WTC11 (cell line): ENCODE measurements around the gene CLNK. TPM values are rescaled to one million over a fixed set of nuclear protein-coding genes. Genes with fewer than 3 reads are reported as not detected.

Experiments used
- ATAC-seq: fragments of 200-7000 bp; cut with Tn5 transposase; 2 replicates; pipeline ENCODE4 v1.10.0; 2021; ENCODE audit warnings: mild to moderate bottlenecking, moderate library complexity
- CTCF ChIA-PET: fragments of 300-600 bp; sonication (Branson Sonifier 250); formaldehyde crosslinking; loops from one replicate; lab custom pipeline; 2021; ENCODE audit warnings: antibody characterized with exemption; lab: Charles Lee
- POLR2A ChIA-PET: fragments of 350-600 bp; sonication (Branson Sonifier 250); formaldehyde crosslinking; loops from one replicate; lab custom pipeline; 2021; ENCODE audit warnings: antibody characterized with exemption; lab: Charles Lee
- DNase-seq: peaks from one replicate; pipeline ENCODE4 v3.0.0; 2021; ENCODE audit warnings: low spot score
- H3K27ac Mint-ChIP-seq: 2 replicates; pipeline ENCODE4 v1.8.0; 2021; ENCODE audit warnings: mixed read lengths
- H3K27me3 Mint-ChIP-seq: 2 replicates; pipeline ENCODE4 v1.8.0; 2021; ENCODE audit warnings: low read depth, mild to moderate bottlenecking, moderate library complexity, mixed read lengths
- H3K36me3 Mint-ChIP-seq: 2 replicates; pipeline ENCODE4 v1.8.0; 2021; ENCODE audit warnings: mixed read lengths
- H3K4me1 Mint-ChIP-seq: 2 replicates; pipeline ENCODE4 v1.8.0; 2022; ENCODE audit warnings: mixed read lengths
- H3K4me3 Mint-ChIP-seq: 2 replicates; pipeline ENCODE4 v1.8.0; 2021; ENCODE audit warnings: mild to moderate bottlenecking, moderate library complexity, mixed read lengths
- H3K9me3 Mint-ChIP-seq: 2 replicates; pipeline ENCODE4 v1.8.0; 2021; ENCODE audit warnings: mixed read lengths
- CBFB ChIP-seq: sonication (generic); formaldehyde crosslinking; IDR thresholded peaks from 2 replicates; pipeline ENCODE4 v1.8.1; 2022; ENCODE audit warnings: mild to moderate bottlenecking, low read depth, missing genetic modification reagents
- MXD4 ChIP-seq: fragments of 250-450 bp; sonication (Bioruptor Pico); IDR thresholded peaks from 2 replicates; pipeline ENCODE4 v1.8.0; 2021; ENCODE audit warnings: mild to moderate bottlenecking, moderate library complexity, borderline replicate concordance
- RORB ChIP-seq: fragments of 250-450 bp; sonication (Bioruptor Pico); IDR thresholded peaks from 2 replicates; pipeline ENCODE4 v1.9.0; 2021; ENCODE audit warnings: mild to moderate bottlenecking
- SMAD3 ChIP-seq: sonication (generic); formaldehyde crosslinking; IDR thresholded peaks from 2 replicates; pipeline ENCODE4 v1.8.0; 2022; ENCODE audit warnings: missing genetic modification reagents, mild to moderate bottlenecking, borderline replicate concordance
- TP53 ChIP-seq: sonication (generic); formaldehyde crosslinking; IDR thresholded peaks from 2 replicates; pipeline ENCODE4 v1.8.1; 2023; ENCODE audit warnings: mild to moderate bottlenecking, missing genetic modification reagents
- ZNF416 ChIP-seq: fragments of 250-450 bp; sonication (Bioruptor Pico); IDR thresholded peaks from 2 replicates; pipeline ENCODE4 v1.9.0; 2021; ENCODE audit warnings: mild to moderate bottlenecking, inconsistent platforms
- ZNF671 ChIP-seq: fragments of 250-450 bp; sonication (Bioruptor Pico); IDR thresholded peaks from 2 replicates; pipeline ENCODE4 v1.8.0; 2021; ENCODE audit warnings: mild to moderate bottlenecking
- total RNA-seq: library from RNA; stranded (reverse); gene quantifications from 3 replicates; pipeline ENCODE4 v1.2.3, GENCODE V29; 2021
- TF ChIP-seq, protein P1 (sequence below): sonication (generic); formaldehyde crosslinking; IDR thresholded peaks from 2 replicates; pipeline ENCODE4 v1.8.1; 2023; ENCODE audit warnings: mild to moderate bottlenecking, moderate library complexity, missing genetic modification reagents
- TF ChIP-seq, protein P2 (sequence below): fragments of 200-600 bp; IDR thresholded peaks from 2 replicates; pipeline ENCODE4 v1.8.0; 2022; ENCODE audit warnings: antibody characterized with exemption
- TF ChIP-seq, protein P3 (sequence below): fragments of 250-450 bp; sonication (Bioruptor Pico); IDR thresholded peaks from 2 replicates; pipeline ENCODE4 v1.9.0; 2021; ENCODE audit warnings: mild to moderate bottlenecking, borderline replicate concordance
- TF ChIP-seq, protein P4 (sequence below): sonication (generic); formaldehyde crosslinking; conservative IDR thresholded peaks from 2 replicates; pipeline ENCODE4 v1.8.1; 2022; ENCODE audit warnings: mild to moderate bottlenecking, missing genetic modification reagents
- TF ChIP-seq, protein P5 (sequence below): sonication (generic); formaldehyde crosslinking; conservative IDR thresholded peaks from 2 replicates; pipeline ENCODE4 v1.8.1; 2023; ENCODE audit warnings: mild to moderate bottlenecking, low read depth, missing genetic modification reagents, moderate library complexity
- TF ChIP-seq, protein P6 (sequence below): sonication (generic); formaldehyde crosslinking; IDR thresholded peaks from 2 replicates; pipeline ENCODE4 v1.8.0; 2022; ENCODE audit warnings: mild to moderate bottlenecking, missing genetic modification reagents

CLNK gene
- total RNA-seq, 1 experiment from 2014 or later: not detected

DNA sequence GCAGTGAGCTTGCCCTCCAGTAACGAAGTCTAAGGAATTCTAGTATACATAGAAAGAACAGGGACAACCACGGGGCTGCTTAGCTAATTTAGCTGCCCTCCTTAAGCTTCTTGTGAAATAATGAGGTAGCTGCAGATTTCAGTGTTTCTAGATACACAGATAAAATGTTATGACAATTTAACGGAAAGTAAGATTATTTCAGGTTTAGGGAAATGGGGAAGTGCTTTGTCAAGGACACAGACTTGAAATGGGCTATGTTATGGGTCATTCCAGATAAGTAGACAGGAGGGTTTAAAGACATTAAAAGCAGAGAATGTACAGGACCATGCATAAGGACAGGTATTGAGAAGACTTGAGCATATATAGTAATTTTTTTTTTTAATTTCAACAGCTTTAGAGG, 193.2 kb downstream of the CLNK start (continued):
- no peak for TF ChIP-seq SMAD3 (CRISPR knock-in tag)
- TF ChIP-seq, all 79 proteins: peak for 0

DNA sequence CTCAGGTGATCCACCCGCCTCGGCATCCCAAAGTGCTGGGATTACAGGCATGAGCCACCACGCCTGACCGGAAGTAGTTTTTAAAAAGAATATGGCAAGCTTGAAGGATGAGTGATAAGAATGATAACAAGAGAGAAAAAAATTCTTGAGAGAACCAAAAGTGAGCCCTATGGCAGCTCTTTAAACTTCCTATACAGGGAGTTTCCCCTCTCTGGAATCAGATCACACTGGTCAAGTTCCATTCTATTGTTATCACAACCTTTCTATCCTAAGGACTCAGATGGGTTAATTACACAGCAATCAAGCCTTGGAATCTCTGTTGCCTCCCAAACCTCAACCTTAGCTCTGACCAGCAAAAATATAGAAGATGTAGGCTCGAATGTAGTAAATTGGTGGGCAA, 193.6 kb downstream of the CLNK start:
- peaks cover 48% of the 10 kb centered on the region for H3K27me3 Mint-ChIP-seq
- TF ChIP-seq TP53 (CRISPR knock-in tag) (no peak), ZNF416 (CRISPR knock-in tag) (no peak)
- TF ChIP-seq, protein P1, sequence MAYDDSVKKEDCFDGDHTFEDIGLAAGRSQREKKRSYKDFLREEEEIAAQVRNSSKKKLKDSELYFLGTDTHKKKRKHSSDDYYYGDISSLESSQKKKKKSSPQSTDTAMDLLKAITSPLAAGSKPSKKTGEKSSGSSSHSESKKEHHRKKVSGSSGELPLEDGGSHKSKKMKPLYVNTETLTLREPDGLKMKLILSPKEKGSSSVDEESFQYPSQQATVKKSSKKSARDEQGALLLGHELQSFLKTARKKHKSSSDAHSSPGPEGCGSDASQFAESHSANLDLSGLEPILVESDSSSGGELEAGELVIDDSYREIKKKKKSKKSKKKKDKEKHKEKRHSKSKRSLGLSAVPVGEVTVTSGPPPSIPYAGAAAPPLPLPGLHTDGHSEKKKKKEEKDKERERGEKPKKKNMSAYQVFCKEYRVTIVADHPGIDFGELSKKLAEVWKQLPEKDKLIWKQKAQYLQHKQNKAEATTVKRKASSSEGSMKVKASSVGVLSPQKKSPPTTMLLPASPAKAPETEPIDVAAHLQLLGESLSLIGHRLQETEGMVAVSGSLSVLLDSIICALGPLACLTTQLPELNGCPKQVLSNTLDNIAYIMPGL (CRISPR knock-in tag): no peak
- TF ChIP-seq, protein P2, sequence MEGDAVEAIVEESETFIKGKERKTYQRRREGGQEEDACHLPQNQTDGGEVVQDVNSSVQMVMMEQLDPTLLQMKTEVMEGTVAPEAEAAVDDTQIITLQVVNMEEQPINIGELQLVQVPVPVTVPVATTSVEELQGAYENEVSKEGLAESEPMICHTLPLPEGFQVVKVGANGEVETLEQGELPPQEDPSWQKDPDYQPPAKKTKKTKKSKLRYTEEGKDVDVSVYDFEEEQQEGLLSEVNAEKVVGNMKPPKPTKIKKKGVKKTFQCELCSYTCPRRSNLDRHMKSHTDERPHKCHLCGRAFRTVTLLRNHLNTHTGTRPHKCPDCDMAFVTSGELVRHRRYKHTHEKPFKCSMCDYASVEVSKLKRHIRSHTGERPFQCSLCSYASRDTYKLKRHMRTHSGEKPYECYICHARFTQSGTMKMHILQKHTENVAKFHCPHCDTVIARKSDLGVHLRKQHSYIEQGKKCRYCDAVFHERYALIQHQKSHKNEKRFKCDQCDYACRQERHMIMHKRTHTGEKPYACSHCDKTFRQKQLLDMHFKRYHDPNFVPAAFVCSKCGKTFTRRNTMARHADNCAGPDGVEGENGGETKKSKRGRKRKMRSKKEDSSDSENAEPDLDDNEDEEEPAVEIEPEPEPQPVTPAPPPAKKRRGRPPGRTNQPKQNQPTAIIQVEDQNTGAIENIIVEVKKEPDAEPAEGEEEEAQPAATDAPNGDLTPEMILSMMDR: no peak
- TF ChIP-seq, protein P3, sequence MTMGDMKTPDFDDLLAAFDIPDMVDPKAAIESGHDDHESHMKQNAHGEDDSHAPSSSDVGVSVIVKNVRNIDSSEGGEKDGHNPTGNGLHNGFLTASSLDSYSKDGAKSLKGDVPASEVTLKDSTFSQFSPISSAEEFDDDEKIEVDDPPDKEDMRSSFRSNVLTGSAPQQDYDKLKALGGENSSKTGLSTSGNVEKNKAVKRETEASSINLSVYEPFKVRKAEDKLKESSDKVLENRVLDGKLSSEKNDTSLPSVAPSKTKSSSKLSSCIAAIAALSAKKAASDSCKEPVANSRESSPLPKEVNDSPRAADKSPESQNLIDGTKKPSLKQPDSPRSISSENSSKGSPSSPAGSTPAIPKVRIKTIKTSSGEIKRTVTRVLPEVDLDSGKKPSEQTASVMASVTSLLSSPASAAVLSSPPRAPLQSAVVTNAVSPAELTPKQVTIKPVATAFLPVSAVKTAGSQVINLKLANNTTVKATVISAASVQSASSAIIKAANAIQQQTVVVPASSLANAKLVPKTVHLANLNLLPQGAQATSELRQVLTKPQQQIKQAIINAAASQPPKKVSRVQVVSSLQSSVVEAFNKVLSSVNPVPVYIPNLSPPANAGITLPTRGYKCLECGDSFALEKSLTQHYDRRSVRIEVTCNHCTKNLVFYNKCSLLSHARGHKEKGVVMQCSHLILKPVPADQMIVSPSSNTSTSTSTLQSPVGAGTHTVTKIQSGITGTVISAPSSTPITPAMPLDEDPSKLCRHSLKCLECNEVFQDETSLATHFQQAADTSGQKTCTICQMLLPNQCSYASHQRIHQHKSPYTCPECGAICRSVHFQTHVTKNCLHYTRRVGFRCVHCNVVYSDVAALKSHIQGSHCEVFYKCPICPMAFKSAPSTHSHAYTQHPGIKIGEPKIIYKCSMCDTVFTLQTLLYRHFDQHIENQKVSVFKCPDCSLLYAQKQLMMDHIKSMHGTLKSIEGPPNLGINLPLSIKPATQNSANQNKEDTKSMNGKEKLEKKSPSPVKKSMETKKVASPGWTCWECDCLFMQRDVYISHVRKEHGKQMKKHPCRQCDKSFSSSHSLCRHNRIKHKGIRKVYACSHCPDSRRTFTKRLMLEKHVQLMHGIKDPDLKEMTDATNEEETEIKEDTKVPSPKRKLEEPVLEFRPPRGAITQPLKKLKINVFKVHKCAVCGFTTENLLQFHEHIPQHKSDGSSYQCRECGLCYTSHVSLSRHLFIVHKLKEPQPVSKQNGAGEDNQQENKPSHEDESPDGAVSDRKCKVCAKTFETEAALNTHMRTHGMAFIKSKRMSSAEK (CRISPR knock-in tag): no peak
- TF ChIP-seq, protein P4, sequence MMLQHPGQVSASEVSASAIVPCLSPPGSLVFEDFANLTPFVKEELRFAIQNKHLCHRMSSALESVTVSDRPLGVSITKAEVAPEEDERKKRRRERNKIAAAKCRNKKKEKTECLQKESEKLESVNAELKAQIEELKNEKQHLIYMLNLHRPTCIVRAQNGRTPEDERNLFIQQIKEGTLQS (CRISPR knock-in tag): no peak
- TF ChIP-seq, protein P5, sequence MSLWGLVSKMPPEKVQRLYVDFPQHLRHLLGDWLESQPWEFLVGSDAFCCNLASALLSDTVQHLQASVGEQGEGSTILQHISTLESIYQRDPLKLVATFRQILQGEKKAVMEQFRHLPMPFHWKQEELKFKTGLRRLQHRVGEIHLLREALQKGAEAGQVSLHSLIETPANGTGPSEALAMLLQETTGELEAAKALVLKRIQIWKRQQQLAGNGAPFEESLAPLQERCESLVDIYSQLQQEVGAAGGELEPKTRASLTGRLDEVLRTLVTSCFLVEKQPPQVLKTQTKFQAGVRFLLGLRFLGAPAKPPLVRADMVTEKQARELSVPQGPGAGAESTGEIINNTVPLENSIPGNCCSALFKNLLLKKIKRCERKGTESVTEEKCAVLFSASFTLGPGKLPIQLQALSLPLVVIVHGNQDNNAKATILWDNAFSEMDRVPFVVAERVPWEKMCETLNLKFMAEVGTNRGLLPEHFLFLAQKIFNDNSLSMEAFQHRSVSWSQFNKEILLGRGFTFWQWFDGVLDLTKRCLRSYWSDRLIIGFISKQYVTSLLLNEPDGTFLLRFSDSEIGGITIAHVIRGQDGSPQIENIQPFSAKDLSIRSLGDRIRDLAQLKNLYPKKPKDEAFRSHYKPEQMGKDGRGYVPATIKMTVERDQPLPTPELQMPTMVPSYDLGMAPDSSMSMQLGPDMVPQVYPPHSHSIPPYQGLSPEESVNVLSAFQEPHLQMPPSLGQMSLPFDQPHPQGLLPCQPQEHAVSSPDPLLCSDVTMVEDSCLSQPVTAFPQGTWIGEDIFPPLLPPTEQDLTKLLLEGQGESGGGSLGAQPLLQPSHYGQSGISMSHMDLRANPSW: no peak
- TF ChIP-seq, protein P6, sequence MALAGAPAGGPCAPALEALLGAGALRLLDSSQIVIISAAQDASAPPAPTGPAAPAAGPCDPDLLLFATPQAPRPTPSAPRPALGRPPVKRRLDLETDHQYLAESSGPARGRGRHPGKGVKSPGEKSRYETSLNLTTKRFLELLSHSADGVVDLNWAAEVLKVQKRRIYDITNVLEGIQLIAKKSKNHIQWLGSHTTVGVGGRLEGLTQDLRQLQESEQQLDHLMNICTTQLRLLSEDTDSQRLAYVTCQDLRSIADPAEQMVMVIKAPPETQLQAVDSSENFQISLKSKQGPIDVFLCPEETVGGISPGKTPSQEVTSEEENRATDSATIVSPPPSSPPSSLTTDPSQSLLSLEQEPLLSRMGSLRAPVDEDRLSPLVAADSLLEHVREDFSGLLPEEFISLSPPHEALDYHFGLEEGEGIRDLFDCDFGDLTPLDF (CRISPR knock-in tag): no peak
- ChIA-PET POLR2A (no interaction called here), CTCF (interaction anchor here (2.1 kb wide), 1 partner anchor 30 kb away, joined by 5 read pairs; no protein-coding TSS in a partner anchor)
- H3K4me3 Mint-ChIP-seq: no peak overlapping the region
- ATAC-seq: no peak
- H3K27ac Mint-ChIP-seq: no peak overlapping the region
- no peaks in the 10 kb centered on the region for H3K9me3 Mint-ChIP-seq
- H3K4me1 Mint-ChIP-seq: peaks cover 36% of the 10 kb centered on the region
- no peaks in the 10 kb centered on the region for H3K36me3 Mint-ChIP-seq
- DNase-seq: no peak

DNA sequence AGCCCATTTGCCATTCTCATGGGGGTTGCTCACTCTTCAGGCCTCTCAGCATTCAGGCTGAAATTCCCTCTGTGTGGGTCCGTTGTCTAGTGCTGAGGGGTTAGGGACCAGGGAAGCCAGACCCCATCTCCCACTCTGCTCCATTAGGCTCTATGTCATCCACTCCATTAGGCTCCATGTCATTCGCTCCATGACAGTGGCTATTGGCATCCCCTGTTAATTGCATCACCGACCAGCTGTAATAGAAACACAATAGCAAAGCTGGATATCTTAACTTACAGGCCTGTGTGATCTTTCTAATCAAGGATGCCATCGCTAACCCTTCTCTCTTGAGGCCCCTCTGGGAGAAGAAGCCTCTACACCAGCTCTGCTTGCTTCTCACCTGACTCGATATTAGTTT, 201.7 kb downstream of the CLNK start:
- no peak overlapping the region for H3K4me3 Mint-ChIP-seq
- ATAC-seq (no peak), DNase-seq (no peak)
- H3K36me3 Mint-ChIP-seq: no peaks in the 10 kb centered on the region
- H3K4me1 Mint-ChIP-seq: peaks cover 14% of the 10 kb centered on the region
- CTCF ChIA-PET: interaction anchor here (1.2 kb wide), 1 partner anchor 325 kb away, joined by 3 read pairs; no protein-coding TSS in a partner anchor
- no peaks in the 10 kb centered on the region; the same call in 1 of the 2 replicates for H3K9me3 Mint-ChIP-seq
- H3K27ac Mint-ChIP-seq: no peak overlapping the region
- POLR2A ChIA-PET: interaction anchor here (0.6 kb wide), 1 partner anchor 25 kb away, joined by 5 read pairs; no protein-coding TSS in a partner anchor
- no peaks in the 10 kb centered on the region for H3K27me3 Mint-ChIP-seq
- TF ChIP-seq MXD4: no peak
- TF ChIP-seq, protein P2: no peak
- no peak for TF ChIP-seq ZNF671
- TF ChIP-seq RORB (CRISPR knock-in tag): no peak
- TF ChIP-seq, protein P1 (CRISPR knock-in tag): no peak
- TF ChIP-seq, protein P6 (CRISPR knock-in tag): no peak
- no peak for TF ChIP-seq CBFB (CRISPR knock-in tag)
